Natural killer cell treated with Interleukin-12 subunit alpha and Interleukin-12 subunit beta and Interleukin-15 and Interleukin-18, amount 100 ng/mL, for 72 hours (primary cell): ENCODE results near the gene DET1. TPM values are rescaled to one million over a fixed set of nuclear protein-coding genes. Genes with fewer than 3 reads are reported as not detected.
"Not testable (repeated sequence)": the region's sequence is repeated elsewhere in the genome, so short reads cannot be mapped to it uniquely, and the experiment has no call there.

Experiments used
- ATAC-seq, 2 donors: fragments of 150-1000 bp; cut with Tn5 transposase in 1 of 2; sonication (Bioruptor Pico), chemical (Tn5 transposase) in 1 of 2; 2 replicates each; pipeline ENCODE4 v1.10.0; 2021
- DNase-seq: peaks from one replicate; pipeline ENCODE4 v3.0.0; 2022; ENCODE audit warnings: low spot score
- H3K27ac Mint-ChIP-seq, 2 donors: 1 replicate in 1 of 2; 2 replicates in 1 of 2; pipeline ENCODE4 v1.8.0; 2022; ENCODE audit warnings: mixed read lengths in 2 of 2, mild to moderate bottlenecking in 1 of 2, moderate library complexity in 1 of 2
- H3K27me3 Mint-ChIP-seq, 2 donors: 1 replicate in 1 of 2; 2 replicates in 1 of 2; pipeline ENCODE4 v1.8.0; 2022; ENCODE audit warnings: mixed read lengths in 2 of 2
- H3K36me3 Mint-ChIP-seq: one replicate; pipeline ENCODE4 v1.8.0; 2022; ENCODE audit warnings: mixed read lengths
- H3K4me1 Mint-ChIP-seq, 2 donors: 1 replicate in 1 of 2; 2 replicates in 1 of 2; pipeline ENCODE4 v1.8.0; 2022; ENCODE audit warnings: low read depth in 2 of 2, mixed read lengths in 2 of 2, mild to moderate bottlenecking in 1 of 2
- H3K4me3 Mint-ChIP-seq: one replicate; pipeline ENCODE4 v1.8.0; 2022; ENCODE audit warnings: mixed read lengths
- H3K9me3 Mint-ChIP-seq: 2 replicates; pipeline ENCODE4 v1.8.0; 2022; ENCODE audit warnings: mixed read lengths
- total RNA-seq, 2 donors: library from RNA; stranded (reverse); gene quantifications; one replicate each; pipeline ENCODE4 v1.2.3, GENCODE V29; 2022

The DET1 gene
- total RNA-seq, 2 donors from 2014 or later, result 3.5 to 6.0 TPM

GRCh38 chr15:88477126-88477525, 69.4 kb downstream of the DET1 start:
- Mint-ChIP-seq H3K27ac (no peak overlapping the region), H3K4me1 (peaks cover 1 to 6% of the 10 kb centered on the region in 2 donors), H3K4me3 (no peak overlapping the region), H3K9me3 (no peaks in the 10 kb centered on the region), H3K27me3 (no peaks in the 10 kb centered on the region), H3K36me3 (peaks cover 13% of the 10 kb centered on the region)
- ATAC-seq (no peak), DNase-seq (no peak)

- DNase-seq (no peak), ATAC-seq (no peak)
- H3K9me3 Mint-ChIP-seq, result no peaks in the 10 kb centered on the region
- no peak overlapping the region for H3K4me3 Mint-ChIP-seq
- H3K4me1 Mint-ChIP-seq, result peaks cover 5 to 11% of the 10 kb centered on the region in 2 donors
- H3K36me3 Mint-ChIP-seq, result peaks cover 18% of the 10 kb centered on the region
- no peak overlapping the region for H3K27ac Mint-ChIP-seq
- no peaks in the 10 kb centered on the region for H3K27me3 Mint-ChIP-seq
These were observed 69.8 kb downstream of the DET1 start for GRCh38 chr15:88476635-88477060.

- ATAC-seq, H3K4me3 Mint-ChIP-seq, H3K9me3 Mint-ChIP-seq, H3K27ac Mint-ChIP-seq, H3K27me3 Mint-ChIP-seq, DNase-seq: not testable (repeated sequence)
- Mint-ChIP-seq H3K36me3 (peaks cover 15% of the 10 kb centered on the region), H3K4me1 (peaks cover 5 to 12% of the 10 kb centered on the region in 2 donors)
These were observed 72.7 kb downstream of the DET1 start for GRCh38 chr15:88473661-88474293.

- Mint-ChIP-seq H3K4me1 (peaks cover 13 to 19% of the 10 kb centered on the region in 2 donors), H3K4me3 (peak overlapping the region; percentile 50), H3K27ac (peak overlapping the region in 1 of 2 donors; percentile 47), H3K36me3 (peaks cover 14% of the 10 kb centered on the region), H3K9me3 (no peaks in the 10 kb centered on the region), H3K27me3 (no peaks in the 10 kb centered on the region)
- ATAC-seq (no peak), DNase-seq (no peak)
These were observed 74.3 kb downstream of the DET1 start for GRCh38 chr15:88472225-88472624.

- Mint-ChIP-seq H3K36me3 (peaks cover 10% of the 10 kb centered on the region), H3K4me1 (peaks cover 22 to 30% of the 10 kb centered on the region in 2 donors), H3K9me3 (no peaks in the 10 kb centered on the region), H3K4me3 (no peak overlapping the region), H3K27me3 (no peaks in the 10 kb centered on the region), H3K27ac (no peak overlapping the region)
- no peak for DNase-seq
- ATAC-seq, result no peak
These were observed 75.7 kb downstream of the DET1 start for GRCh38 chr15:88470625-88471372.

GRCh38 chr15:88469321-88469720, 77.2 kb downstream of the DET1 start:
- Mint-ChIP-seq H3K27me3 (no peaks in the 10 kb centered on the region), H3K27ac (no peak overlapping the region), H3K4me3 (no peak overlapping the region), H3K36me3 (peaks cover 20% of the 10 kb centered on the region), H3K9me3 (no peaks in the 10 kb centered on the region), H3K4me1 (peaks cover 26 to 41% of the 10 kb centered on the region in 2 donors)
- ATAC-seq (no peak), DNase-seq (no peak)

- DNase-seq, H3K9me3 Mint-ChIP-seq, ATAC-seq, H3K4me3 Mint-ChIP-seq, H3K27me3 Mint-ChIP-seq: not testable (repeated sequence)
- peak overlapping the region in 1 of 2 donors; percentile 93 for H3K27ac Mint-ChIP-seq
- peaks cover 26 to 41% of the 10 kb centered on the region in 2 donors for H3K4me1 Mint-ChIP-seq
- H3K36me3 Mint-ChIP-seq, result peaks cover 26% of the 10 kb centered on the region
These were observed 77.8 kb downstream of the DET1 start for GRCh38 chr15:88468721-88469120.

GRCh38 chr15:88467935-88468528, 78.4 kb downstream of the DET1 start:
- Mint-ChIP-seq H3K36me3 (peaks cover 33% of the 10 kb centered on the region), H3K27me3 (no peaks in the 10 kb centered on the region), H3K9me3 (no peaks in the 10 kb centered on the region), H3K27ac (peak overlapping the region; percentile 92 to 93), H3K4me3 (no peak overlapping the region), H3K4me1 (peaks cover 26 to 41% of the 10 kb centered on the region in 2 donors)
- ATAC-seq (no peak), DNase-seq (no peak)

- Mint-ChIP-seq H3K4me3 (no peak within 1 kb of the TSS), H3K27me3 (no peaks in the 10 kb centered on the region), H3K9me3 (no peaks in the 10 kb centered on the region), H3K27ac (peak within 1 kb of the TSS; percentile 92 to 93), H3K36me3 (peaks cover 33% of the 10 kb centered on the region), H3K4me1 (peaks cover 26 to 37% of the 10 kb centered on the region in 2 donors)
- DNase-seq (peak; percentile 90), ATAC-seq (peak; percentile 91 to 95)
These were observed 79.2 kb downstream of the DET1 start, which contains the start of the genes MRPL46 and MRPS11 for GRCh38 chr15:88467073-88467934. Gene MRPL46, minus strand, starts transcription at chr15:88467388. Its CDS starts 11 bp downstream, at chr15:88467377. Gene MRPS11, plus strand, starts transcription at chr15:88467708. Its CDS starts 10 bp downstream, at chr15:88467718.

GRCh38 chr15:88465633-88466224, 80.8 kb downstream of the DET1 start:
- peaks cover 30% of the 10 kb centered on the region for H3K36me3 Mint-ChIP-seq
- H3K27ac Mint-ChIP-seq, result peak overlapping the region; percentile 92 to 93
- no peak overlapping the region for H3K4me3 Mint-ChIP-seq
- H3K27me3 Mint-ChIP-seq, result no peaks in the 10 kb centered on the region
- peak; percentile 51 to 70 for ATAC-seq
- H3K4me1 Mint-ChIP-seq, result peaks cover 21 to 29% of the 10 kb centered on the region in 2 donors
- H3K9me3 Mint-ChIP-seq, result no peaks in the 10 kb centered on the region
- no peak for DNase-seq

- Mint-ChIP-seq H3K4me1 (peaks cover 21 to 29% of the 10 kb centered on the region in 2 donors), H3K36me3 (peaks cover 30% of the 10 kb centered on the region), H3K27me3 (no peaks in the 10 kb centered on the region), H3K4me3 (peak overlapping the region; percentile 65), H3K27ac (peak overlapping the region in 1 of 2 donors; percentile 52), H3K9me3 (no peaks in the 10 kb centered on the region)
- no peak for DNase-seq
- no peak for ATAC-seq
These were observed 82.5 kb downstream of the DET1 start for GRCh38 chr15:88463870-88464532.
